ENCODE data around the gene TMUB1.
A peak's percentile ranks its signal among the peaks of the same experiment; 100 is the strongest.

Gene TMUB1

DNA sequence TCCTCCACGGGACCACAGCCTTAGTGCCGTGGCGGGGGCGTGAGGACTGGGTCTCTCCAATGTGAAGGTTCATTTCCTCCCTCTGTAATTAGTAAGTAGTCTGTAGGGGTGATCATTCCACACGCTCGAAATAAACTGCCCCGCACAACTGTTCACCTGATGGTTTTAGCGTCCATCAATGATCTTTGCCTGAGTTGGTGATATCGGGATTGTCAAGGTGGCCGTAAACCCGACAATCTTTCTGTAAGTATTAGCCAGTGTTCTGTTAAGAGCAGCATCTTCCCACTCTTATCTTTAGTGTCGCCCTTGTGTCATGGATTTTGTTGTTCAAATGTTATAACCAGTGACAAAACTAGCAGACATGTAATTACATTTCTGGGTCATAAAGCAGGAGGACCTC, 20.7 kb upstream of the TMUB1 start:
- DNase-seq = no peak

GRCh38 chr7:151102991-151103390, 19.7 kb upstream of the TMUB1 start:
- DNase-seq = no peak

DNA sequence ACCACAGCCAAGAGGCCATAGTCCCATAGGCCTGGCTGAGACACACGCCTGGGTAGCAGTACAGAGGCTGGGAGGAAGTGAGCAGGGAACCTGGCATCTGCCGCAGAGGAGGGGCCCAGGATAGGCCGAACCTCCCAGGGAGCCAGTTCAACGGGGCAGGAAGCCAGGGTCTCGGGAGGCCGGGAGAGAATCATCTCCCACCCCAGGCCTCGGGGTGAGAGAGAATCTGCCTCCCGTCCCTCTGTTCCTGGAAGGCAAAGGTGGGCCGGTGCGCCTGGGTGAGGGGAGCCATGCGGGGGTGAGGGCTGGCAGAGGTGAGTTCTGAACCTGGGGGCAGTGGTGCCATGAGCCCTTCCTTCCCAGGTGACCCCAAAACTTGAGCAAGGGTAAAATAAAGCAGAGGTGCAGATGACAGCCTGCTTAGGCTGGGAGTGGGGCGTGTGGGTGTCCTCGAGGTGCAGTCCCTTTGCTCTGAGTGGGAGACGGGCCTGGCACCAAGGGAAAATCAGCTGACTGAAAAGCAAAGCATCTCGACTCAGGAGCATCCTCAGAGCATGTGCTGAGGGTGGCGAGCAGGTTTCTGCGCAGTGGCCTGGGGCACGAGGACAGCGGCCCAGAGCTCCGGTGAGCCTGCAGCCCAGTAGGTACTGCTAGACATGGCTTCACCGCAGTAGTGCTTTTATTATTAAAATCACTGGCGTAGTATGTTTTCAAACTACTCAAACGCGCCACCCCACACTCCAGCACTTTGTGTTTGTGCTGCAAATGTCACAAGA, 18.5 kb upstream of the TMUB1 start:
- DNase-seq = peak in 1 of 4 experiments; percentile 28

- no peak for DNase-seq
Observed at GRCh38 chr7:151100921-151101320, 17.6 kb upstream of the TMUB1 start.

- DNase-seq = no peak
Observed at GRCh38 chr7:151099486-151100211, 16.4 kb upstream of the TMUB1 start.

DNA sequence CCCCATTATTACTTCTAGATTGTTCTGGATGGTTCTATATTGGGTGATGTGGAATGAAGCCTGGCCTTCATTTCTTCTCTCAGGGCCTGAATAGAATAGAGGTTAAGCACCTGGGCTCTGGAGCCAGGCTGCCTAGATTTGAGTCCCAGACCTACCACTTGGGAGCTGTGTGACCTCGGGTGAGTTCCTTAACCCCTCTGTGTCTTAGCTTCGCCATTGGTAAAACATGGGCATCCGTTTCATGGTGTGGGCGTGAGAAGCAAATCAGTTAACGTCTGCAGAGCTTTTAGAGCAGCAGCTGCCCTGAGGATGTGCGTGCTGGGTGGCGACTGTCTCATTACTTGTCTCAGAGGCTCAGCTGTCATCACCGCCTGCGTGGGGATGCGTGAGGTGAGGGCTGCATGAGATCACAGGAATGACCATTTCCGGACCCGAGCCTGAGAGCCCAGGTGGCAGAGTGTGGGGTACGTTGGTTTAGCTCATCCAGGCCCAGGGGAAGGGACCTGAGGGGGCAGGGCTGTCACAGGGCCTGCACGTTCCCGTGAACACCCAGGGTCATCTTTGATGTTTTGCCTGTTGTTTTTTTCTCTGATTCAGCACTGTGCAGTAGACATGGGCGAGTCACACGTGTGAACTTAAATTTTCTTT, 12.7 kb upstream of the TMUB1 start:
- no peak for DNase-seq

DNA sequence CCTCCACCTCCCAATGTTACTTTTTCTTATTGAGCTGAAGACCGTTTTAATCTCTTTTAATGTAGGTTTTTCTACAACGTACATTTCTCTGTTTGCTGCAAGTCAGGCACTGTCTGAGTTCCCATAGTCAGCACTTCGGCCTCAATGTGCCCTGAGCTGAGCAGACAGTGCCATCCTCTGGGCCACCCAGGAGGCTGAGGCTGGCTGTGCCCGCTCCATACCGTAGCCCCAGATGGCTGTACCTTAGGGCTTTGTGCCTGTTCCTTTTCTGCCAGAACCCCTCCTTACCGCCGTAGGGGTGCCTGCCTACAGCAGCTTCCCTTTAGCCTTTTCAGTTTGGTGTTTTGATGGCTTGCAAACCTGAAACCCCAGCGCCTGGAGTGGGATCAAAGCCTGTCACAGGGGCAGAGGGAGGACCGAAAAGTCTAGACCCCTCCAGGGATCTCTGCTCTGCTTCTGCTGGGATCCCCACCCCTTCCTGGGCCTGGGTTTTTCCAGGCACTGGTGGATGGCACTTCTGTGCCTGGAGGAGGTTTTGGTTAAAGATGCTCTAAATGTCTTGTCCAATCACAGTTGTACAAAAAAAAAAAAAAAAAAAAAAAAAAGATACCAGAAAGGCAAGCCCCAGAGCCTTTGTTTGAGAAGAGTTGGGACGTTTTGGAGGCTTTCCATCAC, 12.0 kb upstream of the TMUB1 start:
- no peak for DNase-seq

DNA sequence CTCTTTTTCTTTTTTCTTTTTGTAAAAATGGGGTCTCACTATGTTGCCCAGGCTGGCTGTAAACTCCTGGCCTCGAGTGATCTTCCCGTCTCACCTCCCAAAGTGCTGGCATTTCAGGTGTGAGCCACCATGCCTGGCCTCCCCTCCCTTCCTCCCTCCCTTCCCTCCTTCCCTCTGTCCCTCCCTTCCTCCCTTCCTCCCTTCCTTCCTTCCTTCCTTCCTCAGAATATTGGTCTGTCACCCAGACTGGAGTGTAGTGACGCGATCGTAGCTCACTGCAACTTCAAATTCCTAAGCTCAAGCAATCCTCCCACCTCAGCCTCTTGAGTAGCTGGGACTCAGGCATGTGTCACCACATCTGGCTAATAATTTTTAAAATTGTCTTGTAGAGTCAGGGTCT, 11.4 kb upstream of the TMUB1 start:
- no peak for DNase-seq

DNA sequence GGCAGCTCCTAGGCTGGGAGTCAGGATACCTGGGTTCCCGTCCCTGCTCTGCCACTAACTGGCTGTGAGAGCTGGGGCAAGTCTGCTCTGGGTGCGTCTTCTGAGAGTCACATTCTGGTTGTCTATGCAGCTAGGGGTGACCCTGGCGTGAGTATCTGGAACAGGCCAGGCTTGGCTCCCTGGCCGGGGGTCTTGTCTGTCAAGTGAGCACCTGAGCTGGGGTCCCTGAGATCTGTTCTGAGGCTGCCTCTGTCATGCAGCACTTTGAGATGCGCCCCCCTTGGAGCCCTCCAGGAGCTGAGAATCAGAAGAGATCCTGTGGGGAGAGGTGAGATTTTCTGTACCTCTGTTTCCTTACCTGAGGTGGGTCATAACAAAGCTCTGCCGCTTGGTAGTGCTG, 10.5 kb upstream of the TMUB1 start:
- DNase-seq = no peak

DNA sequence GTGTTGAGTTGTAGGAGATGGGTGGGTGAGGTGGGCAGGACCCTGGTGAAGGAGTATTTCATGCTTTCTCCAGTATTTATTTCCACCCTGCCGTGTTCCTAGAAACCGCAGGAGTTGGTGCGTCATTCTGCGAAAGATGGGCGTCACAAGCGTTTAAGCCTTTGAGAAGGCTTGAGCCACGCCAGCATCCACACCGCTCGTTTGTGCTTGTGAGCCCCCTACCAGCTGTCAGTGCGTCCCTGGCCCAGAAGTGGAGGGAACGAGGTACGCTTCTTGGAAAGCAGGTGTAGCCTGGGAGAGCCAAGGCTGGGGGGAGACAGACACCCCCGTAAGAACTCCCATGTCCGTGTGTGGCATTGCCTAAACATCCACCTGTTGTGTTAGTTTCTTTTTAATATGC, 8.7 kb upstream of the TMUB1 start:
- DNase-seq = no peak

DNA sequence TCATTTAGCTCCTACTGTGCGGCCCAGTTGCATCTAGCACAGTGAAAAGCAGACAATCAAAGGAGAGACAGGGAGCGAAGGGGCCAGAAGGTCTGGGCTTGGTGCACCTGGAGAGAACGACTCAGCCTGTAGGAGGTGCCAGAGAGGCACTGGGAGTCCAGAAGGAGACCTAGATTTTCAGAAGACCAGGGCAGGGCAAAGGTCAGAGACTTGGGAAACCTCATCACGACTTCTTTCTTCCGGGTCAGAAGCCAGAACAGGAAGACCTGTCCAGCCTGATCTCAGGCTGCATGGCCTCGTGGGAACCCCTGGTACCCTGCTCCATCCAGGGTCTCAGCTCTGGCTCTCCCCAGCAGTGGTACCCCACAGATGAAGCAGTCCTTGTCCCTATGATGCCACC, 8.1 kb upstream of the TMUB1 start:
- peak; percentile 62 to 83 (median 79) for DNase-seq

- no peak for DNase-seq
Observed at GRCh38 chr7:151091003-151091402, 7.7 kb upstream of the TMUB1 start.

DNA sequence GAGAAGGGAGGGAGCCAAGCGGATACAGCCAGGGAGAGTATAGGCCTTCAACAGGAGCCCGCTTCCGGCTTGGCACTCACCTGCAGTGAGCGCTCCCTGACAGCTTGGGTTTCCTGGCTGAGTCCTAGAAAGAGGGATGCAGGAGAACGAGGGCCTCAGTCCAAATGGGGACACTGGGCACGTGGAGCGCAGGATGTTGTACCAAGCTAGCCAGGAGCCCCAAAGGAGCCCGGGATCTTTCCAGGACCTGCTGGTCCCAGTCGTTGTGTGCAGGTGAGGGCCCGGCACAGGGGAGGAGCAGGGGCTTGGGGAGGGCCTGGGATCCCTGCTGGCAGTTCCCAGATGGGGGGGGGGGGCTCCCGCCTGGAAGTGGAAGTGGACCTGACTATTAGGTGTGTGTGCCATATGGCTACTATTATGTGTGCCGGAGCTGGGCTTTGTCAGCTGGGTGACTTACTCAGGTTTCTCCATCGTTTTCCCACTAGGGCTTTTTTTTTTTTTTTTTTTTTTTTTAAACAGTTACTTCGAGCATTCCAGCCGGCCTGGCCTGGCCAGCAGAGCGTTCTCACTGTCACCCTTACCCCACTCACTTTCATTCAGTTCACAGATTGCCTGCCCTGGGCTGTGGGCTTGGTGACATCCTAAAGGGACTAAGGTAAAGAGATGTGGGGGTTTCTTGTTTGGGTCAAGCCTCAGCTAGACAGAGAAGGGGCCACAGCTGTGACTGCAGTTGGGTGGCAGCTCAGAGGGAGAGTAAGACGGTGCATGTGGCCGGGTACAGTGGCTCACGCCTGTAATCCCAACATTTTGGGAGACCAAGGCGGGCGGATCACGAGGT, 6.8 kb upstream of the TMUB1 start:
- no peak for DNase-seq

GRCh38 chr7:151088856-151089699, 5.8 kb upstream of the TMUB1 start:
- peak; percentile 97 to 99 (median 98) for DNase-seq

DNA sequence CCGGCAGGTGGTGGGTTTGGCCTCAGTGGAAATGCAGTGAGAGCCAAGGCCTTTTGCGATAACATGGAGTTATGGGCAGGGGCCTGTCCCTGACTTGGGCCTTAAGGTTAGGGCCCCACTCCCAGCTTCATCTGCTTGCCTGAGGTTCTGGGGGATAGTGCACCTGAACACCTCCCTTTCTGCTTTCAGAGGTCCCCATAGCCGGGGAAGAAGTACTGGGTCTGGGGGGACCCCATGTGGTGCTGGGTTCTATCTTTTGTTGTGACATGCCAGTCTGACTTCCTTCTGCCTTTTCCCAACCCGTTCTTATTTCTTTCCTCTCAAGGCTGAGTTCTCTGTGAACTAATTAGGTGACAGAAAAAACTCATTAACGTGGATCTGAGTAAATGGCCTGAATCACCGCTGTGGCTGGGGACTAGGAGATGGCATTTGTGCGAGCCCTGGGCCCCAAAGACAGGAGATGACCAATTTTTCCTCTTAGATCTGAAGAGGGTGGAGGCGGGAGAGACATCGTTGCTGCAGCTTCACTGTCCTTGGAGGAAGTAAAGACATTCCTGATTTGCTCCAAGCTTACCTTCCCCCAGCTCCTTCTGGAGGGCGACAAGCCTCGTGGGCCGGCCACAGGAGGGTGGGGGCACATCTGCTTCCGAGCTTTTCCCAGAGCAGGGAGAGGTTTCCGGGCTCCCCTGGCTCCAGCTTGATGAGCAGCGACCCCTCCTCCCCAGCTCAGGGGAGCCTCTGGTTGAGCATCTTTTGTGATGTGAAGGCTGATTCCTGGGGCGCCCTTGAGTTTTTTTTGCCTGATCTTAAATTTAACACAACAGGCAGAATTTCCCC, 4.9 kb upstream of the TMUB1 start:
- DNase-seq = no peak

- DNase-seq = peak; percentile 57 to 86 (median 78)
Observed at GRCh38 chr7:151087245-151088018, 4.1 kb upstream of the TMUB1 start.

GRCh38 chr7:151086802-151087244, 3.5 kb upstream of the TMUB1 start:
- DNase-seq = peak; percentile 33 to 48 (median 42)

DNA sequence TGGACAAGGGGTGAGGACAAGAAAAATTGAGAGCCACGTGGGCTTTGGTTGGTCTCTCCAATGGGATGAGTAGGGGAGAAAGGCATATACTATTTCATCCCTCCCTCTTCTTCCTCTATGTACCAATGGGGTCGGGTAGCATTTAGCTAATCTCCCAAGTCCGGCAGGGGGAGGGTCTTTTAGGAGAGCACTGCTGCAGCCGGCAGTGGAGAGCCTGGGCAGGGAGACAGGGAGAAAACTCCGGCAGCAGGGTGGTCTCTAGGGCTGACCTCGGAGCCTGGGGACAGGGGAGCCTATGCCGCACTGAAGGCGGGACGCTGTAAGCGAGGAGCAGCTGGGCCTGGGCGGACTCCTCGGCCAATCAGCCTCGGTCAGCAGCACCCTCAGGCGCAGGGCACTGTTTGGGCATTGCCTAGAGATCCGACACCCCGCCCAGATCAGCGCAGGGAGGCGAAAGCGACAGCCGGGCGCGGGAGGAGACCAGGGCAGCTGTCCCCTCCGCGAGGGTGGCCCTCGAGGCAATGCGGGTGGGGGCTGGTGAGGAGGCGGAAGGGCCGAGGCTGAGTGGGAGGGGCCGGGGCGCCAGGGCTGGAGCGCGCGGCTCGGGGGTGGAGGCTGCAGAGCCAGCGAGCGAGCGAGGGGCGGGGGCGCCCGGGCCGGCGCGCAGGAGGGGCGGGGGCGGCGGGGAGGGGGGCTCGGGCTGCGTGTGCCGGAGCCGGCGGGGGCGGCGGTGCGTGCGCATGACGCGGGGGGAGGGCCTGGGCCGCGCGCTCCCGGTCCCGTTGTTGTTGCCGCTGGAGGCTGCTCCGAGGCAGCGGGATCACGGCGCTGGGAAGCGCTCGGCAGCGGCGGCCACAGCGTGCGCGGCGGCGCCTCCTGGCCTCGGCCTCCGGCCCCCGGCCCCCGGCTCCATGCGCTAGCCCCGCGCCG, 2.7 kb upstream of the TMUB1 start, which contains the start of gene AGAP3:
TSS of gene AGAP3 (plus strand) at position 785 of the 930 bp plus-strand sequence. CDS start 267 bp downstream, outside the sequence.
- peak; percentile 94 to 97 (median 96) for DNase-seq
